ENCODE data around the gene USP48. TPM values are rescaled to one million over a fixed set of nuclear protein-coding genes. Genes with fewer than 3 reads are reported as not detected.

USP48 gene
- total and polyA plus RNA-seq, 2 of the 13 experiments (the other 11 are each of a cell fraction or from before 2014, with no cell fraction given): 30.4 to 30.7 TPM

GRCh38 chr1:21669258-21670058, 113.5 kb downstream of the USP48 start, which contains the start of gene RAP1GAP:
Gene RAP1GAP (minus strand): TSS chr1:21669357. CDS start chr1:21620032, 49,325 bp downstream.
- intact Hi-C loops (cut with micrococcal nuclease; ENCODE audit: unreplicated experiment) (no loop called here), in situ Hi-C loops (cut with HindIII; ENCODE audit: extremely low pct_ligation_motif_present, low pct_unique_long_range_greater_than_20kb) (no loop called here)
- H3K4me1 ChIP-seq (ENCODE audit: insufficient read depth, low read length): peaks cover 75% of the 10 kb centered on the region
- H3K4me3 ChIP-seq (replicated peaks in 1 of 3; ENCODE audit: insufficient read depth in 1 of 3, low read depth in 2 of 3, low read length in 3 of 3): peak within 1 kb of the TSS; percentile 81 to 87 (median 83)
- no peaks in the 10 kb centered on the region for H3K27me3 ChIP-seq (ENCODE audit: control insufficient read depth in 1 of 2, insufficient read depth in 2 of 2, low read length in 2 of 2)
- BruUV-seq (replicated peaks): no TSS peak
- H3K4me2 ChIP-seq (ENCODE audit: low read depth, low read length): peak within 1 kb of the TSS; percentile 89
- no peak within 1 kb of the TSS for H2AFZ ChIP-seq (ENCODE audit: low read length)
- FAIRE-seq (peak; percentile 85), DNase-seq (ENCODE audit: low spot score) (peak; percentile 90), ATAC-seq (peak; percentile 84)
- WGBS (ENCODE audit: low lambda C conversion rate): under 1% methylated on average over 27 of the region's 64 CpGs
- POLR2A ChIA-PET: interaction anchor here (0.7 to 1.6 kb wide), 10 partner anchors 8 to 383 kb away, joined by 3 to 8 read pairs (median 4); partner anchors contain the start of gene CDC42
- H3K27ac ChIP-seq (ENCODE audit: extremely low read length, insufficient read depth, low read length): peak within 1 kb of the TSS; percentile 87
- CTCF ChIA-PET (ENCODE audit: low intra/inter-chr PET ratio, low total read pairs): no interaction called here
- no peaks in the 10 kb centered on the region for H3K9me3 ChIP-seq (ENCODE audit: low read length)
- peaks cover 2 to 13% of the 10 kb centered on the region in 2 experiments; a peak in 3 of 5 replicates for H3K36me3 ChIP-seq (replicated peaks in 1 of 2; ENCODE audit: control insufficient read depth in 1 of 2, insufficient read depth in 2 of 2, low read length in 2 of 2)
- H3K9ac ChIP-seq (ENCODE audit: insufficient read depth, low read depth, low read length): peak within 1 kb of the TSS; percentile 83
- H4K20me1 ChIP-seq (ENCODE audit: insufficient read depth, low read length): peaks cover 5% of the 10 kb centered on the region
- peaks cover 10% of the 10 kb centered on the region for H3K79me2 ChIP-seq (ENCODE audit: insufficient read depth, low read length)
- TF ChIP-seq ZNF12 (CRISPR knock-in tag; IDR thresholded peaks at IDR 0.05): no peak; the same call in 1 of the 2 replicates
- TF ChIP-seq POGK (CRISPR knock-in tag; conservative IDR thresholded peaks at IDR 0.05): peak; percentile 56; the same call in 1 of the 2 replicates
- peak; percentile 82; the same call in 1 of the 2 replicates for TF ChIP-seq NRL (CRISPR knock-in tag; IDR thresholded peaks at IDR 0.05; ENCODE audit: borderline replicate concordance)
- TF ChIP-seq, protein P1, sequence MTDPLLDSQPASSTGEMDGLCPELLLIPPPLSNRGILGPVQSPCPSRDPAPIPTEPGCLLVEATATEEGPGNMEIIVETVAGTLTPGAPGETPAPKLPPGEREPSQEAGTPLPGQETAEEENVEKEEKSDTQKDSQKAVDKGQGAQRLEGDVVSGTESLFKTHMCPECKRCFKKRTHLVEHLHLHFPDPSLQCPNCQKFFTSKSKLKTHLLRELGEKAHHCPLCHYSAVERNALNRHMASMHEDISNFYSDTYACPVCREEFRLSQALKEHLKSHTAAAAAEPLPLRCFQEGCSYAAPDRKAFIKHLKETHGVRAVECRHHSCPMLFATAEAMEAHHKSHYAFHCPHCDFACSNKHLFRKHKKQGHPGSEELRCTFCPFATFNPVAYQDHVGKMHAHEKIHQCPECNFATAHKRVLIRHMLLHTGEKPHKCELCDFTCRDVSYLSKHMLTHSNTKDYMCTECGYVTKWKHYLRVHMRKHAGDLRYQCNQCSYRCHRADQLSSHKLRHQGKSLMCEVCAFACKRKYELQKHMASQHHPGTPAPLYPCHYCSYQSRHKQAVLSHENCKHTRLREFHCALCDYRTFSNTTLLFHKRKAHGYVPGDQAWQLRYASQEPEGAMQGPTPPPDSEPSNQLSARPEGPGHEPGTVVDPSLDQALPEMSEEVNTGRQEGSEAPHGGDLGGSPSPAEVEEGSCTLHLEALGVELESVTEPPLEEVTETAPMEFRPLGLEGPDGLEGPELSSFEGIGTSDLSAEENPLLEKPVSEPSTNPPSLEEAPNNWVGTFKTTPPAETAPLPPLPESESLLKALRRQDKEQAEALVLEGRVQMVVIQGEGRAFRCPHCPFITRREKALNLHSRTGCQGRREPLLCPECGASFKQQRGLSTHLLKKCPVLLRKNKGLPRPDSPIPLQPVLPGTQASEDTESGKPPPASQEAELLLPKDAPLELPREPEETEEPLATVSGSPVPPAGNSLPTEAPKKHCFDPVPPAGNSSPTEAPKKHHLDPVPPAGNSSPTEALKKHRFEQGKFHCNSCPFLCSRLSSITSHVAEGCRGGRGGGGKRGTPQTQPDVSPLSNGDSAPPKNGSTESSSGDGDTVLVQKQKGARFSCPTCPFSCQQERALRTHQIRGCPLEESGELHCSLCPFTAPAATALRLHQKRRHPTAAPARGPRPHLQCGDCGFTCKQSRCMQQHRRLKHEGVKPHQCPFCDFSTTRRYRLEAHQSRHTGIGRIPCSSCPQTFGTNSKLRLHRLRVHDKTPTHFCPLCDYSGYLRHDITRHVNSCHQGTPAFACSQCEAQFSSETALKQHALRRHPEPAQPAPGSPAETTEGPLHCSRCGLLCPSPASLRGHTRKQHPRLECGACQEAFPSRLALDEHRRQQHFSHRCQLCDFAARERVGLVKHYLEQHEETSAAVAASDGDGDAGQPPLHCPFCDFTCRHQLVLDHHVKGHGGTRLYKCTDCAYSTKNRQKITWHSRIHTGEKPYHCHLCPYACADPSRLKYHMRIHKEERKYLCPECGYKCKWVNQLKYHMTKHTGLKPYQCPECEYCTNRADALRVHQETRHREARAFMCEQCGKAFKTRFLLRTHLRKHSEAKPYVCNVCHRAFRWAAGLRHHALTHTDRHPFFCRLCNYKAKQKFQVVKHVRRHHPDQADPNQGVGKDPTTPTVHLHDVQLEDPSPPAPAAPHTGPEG (CRISPR knock-in tag; IDR thresholded peaks at IDR 0.05): peak; percentile 13; the same call in 1 of the 2 replicates
- peak; percentile 91; the same call in 1 of the 2 replicates for TF ChIP-seq ZNF350 (CRISPR knock-in tag; IDR thresholded peaks at IDR 0.05; ENCODE audit: borderline replicate concordance, low read depth)
- no peak for TF ChIP-seq ZNF672 (CRISPR knock-in tag; IDR thresholded peaks at IDR 0.05)
- TF ChIP-seq KDM3A (CRISPR knock-in tag; IDR thresholded peaks at IDR 0.05; ENCODE audit: low read depth): peak; percentile 83
- TF ChIP-seq, protein P2, sequence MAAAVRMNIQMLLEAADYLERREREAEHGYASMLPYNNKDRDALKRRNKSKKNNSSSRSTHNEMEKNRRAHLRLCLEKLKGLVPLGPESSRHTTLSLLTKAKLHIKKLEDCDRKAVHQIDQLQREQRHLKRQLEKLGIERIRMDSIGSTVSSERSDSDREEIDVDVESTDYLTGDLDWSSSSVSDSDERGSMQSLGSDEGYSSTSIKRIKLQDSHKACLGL (CRISPR knock-in tag; IDR thresholded peaks at IDR 0.05): peak; percentile 84; the same call in 1 of the 2 replicates
- TF ChIP-seq ZNF720 (CRISPR knock-in tag; IDR thresholded peaks at IDR 0.05): no peak
- peak in 1 of 2 experiments; percentile 80; a peak in 1 of 4 replicates for TF ChIP-seq KLF16 (CRISPR knock-in tag; IDR thresholded peaks at IDR 0.05)
- TF ChIP-seq SMARCC2 (IDR thresholded peaks at IDR 0.05): no peak
- TF ChIP-seq ZNF180 (CRISPR knock-in tag; IDR thresholded peaks at IDR 0.05; ENCODE audit: borderline replicate concordance, low read depth): no peak
